ENCODE results near the gene KIAA1328.
"Not testable (repeated sequence)": the region's sequence is repeated elsewhere in the genome, so short reads cannot be mapped to it uniquely, and the experiment has no call there.

Gene KIAA1328

GRCh38 chr18:36895606-36896005, 66.7 kb downstream of the KIAA1328 start:
- H3K4me3 ChIP-seq (ENCODE audit: low read depth, low read length), result no peak overlapping the region
- TF ChIP-seq CTCF (IDR thresholded peaks at IDR 0.05; ENCODE audit: low read depth, low read length), result no peak

GRCh38 chr18:36897253-36897652, 68.3 kb downstream of the KIAA1328 start:
- H3K4me3 ChIP-seq (ENCODE audit: low read depth, low read length), result no peak overlapping the region
- TF ChIP-seq CTCF (IDR thresholded peaks at IDR 0.05; ENCODE audit: low read depth, low read length), result no peak

GRCh38 chr18:36899289-36899688, 70.4 kb downstream of the KIAA1328 start:
- no peak overlapping the region for H3K4me3 ChIP-seq (ENCODE audit: low read depth, low read length)
- no peak for TF ChIP-seq CTCF (IDR thresholded peaks at IDR 0.05; ENCODE audit: low read depth, low read length)

- H3K4me3 ChIP-seq (ENCODE audit: low read depth, low read length), result no peak overlapping the region
- TF ChIP-seq CTCF (IDR thresholded peaks at IDR 0.05; ENCODE audit: low read depth, low read length), result no peak
These were observed 71.5 kb downstream of the KIAA1328 start for GRCh38 chr18:36900466-36900865.

GRCh38 chr18:36901277-36901701, 72.4 kb downstream of the KIAA1328 start:
- no peak overlapping the region for H3K4me3 ChIP-seq (ENCODE audit: low read depth, low read length)
- TF ChIP-seq CTCF (IDR thresholded peaks at IDR 0.05; ENCODE audit: low read depth, low read length), result no peak

- no peak for TF ChIP-seq CTCF (IDR thresholded peaks at IDR 0.05; ENCODE audit: low read depth, low read length)
- H3K4me3 ChIP-seq (ENCODE audit: low read depth, low read length), result no peak overlapping the region
These were observed 74.4 kb downstream of the KIAA1328 start for GRCh38 chr18:36903215-36903928.

GRCh38 chr18:36905571-36905970, 76.6 kb downstream of the KIAA1328 start:
- no peak for TF ChIP-seq CTCF (IDR thresholded peaks at IDR 0.05; ENCODE audit: low read depth, low read length)
- no peak overlapping the region for H3K4me3 ChIP-seq (ENCODE audit: low read depth, low read length)

- H3K4me3 ChIP-seq (ENCODE audit: low read depth, low read length), result not testable (repeated sequence)
These were observed 80.4 kb downstream of the KIAA1328 start for GRCh38 chr18:36909282-36909681.

Data from WI38 (cell line).